Left ventricle myocardium superior (tissue), 1 donor: ENCODE measurements around the gene TTC23L. TPM values are rescaled to one million over a fixed set of nuclear protein-coding genes. Genes with fewer than 3 reads are reported as not detected.

Source experiments
- ATAC-seq: fragments of 200-7000 bp; cut with Tn5 transposase; one replicate; pipeline ENCODE4 v1.9.1; 2020; ENCODE audit warnings: mild to moderate bottlenecking, moderate library complexity
- DNase-seq: peaks from one replicate; pipeline ENCODE4 v3.0.0-alpha.2; 2020
- intact Hi-C: fragments of 100-400 bp; cut with micrococcal nuclease; formaldehyde crosslinking; loops from one replicate; pipeline ENCODE4 v1.11.0; 2022
- total RNA-seq: library from RNA; stranded (reverse); fragmentation: NEBNext Ultra II Directional; extraction: Animal tissue kit (Norgen Biotek cat#: 25700); gene quantifications from one replicate; pipeline ENCODE4 v1.2.1, GENCODE V29; 2021
- donor health status: DM: no; HTN: yes; CAD: no; lungs with severe emphysema.

TTC23L gene
- total RNA-seq, 1 donor from 2014 or later = not detected

DNA sequence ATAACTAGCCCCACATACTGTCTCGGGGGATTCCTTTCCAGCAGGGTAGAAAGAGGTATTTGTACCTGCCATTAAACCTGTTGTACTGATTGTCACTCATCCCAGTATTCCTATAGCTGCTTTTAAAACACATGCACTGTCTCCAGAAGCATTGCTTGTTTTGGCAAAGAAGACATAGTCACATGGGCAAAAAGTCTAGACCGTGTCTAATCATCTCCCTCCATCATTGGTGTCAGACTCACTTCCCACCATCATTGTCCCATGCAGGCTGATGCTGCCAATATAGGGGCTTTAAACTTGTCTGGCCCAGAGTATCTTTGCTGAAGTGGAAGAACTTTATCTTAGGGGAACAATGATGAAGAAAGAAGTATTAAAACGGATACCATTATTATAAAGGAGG, 103.0 kb downstream of the TTC23L start:
- intact Hi-C loops = no loop called here
- ATAC-seq (no peak), DNase-seq (no peak)

DNA sequence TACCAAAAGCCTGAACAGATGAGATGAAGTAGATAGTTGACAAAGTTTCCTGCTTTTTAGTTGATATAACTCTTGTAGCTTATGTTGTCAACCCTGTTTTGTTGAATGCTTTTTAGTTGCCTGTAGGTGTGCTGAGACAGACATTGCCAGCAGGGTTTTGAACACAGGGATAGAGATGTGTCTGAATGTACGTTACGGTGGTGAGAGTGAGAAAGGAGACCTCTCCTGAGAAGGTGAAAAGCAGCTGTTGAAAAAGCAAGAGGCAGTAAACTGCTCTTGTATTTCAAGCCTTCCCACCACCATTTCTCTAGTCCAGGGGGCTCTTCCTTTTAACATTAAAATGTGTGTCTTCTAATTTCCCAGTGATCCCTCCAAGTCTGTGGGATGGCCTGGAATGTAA, 105.1 kb downstream of the TTC23L start:
- no peak for DNase-seq
- intact Hi-C loops = no loop called here
- peak; percentile 62 for ATAC-seq

DNA sequence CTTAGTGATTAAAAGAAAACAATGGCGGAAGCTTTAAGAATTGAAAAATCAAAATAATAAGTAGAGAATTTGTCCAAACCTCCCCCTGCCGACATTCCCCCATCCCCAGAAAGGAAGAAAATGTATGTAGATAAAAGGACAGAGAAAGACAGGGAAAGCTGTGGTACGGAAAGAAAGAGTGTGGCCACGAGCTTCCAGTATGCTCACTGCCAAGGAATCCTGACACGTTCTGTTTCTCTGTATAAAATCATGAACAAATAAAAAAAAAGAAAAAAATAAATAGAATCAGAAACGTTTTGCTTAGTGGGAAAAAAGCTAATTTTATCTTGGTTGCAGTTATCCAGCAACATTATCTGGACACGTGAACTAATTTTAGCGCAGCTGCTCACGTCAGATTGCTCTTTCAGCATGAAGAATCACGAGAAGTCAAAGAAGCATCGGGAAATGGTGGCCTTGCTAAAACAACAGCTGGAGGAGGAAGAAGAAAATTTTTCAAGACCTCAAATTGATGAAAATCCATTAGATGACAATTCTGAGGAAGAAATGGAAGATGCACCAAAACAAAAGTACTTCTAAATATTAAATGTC, 105.6 kb downstream of the TTC23L start:
- DNase-seq = no peak

More for the DNA sequence above, 105.6 kb downstream of the TTC23L start:
- ATAC-seq = peak; percentile 77
- intact Hi-C loops = no loop called here

Other genes starting within 250 kb of the TTC23L start
- gene RAI14, start 182.8 kb upstream of the TTC23L start, total RNA-seq = 7.1 TPM
- gene RAD1, start 76.3 kb downstream of the TTC23L start, total RNA-seq = 23.7 TPM
- gene BRIX1, start 76.5 kb downstream of the TTC23L start, total RNA-seq = 10.5 TPM
- gene DNAJC21, start 90.4 kb downstream of the TTC23L start, total RNA-seq = 54.8 TPM
- not detected for gene AGXT2, start 208.8 kb downstream of the TTC23L start, total RNA-seq